ENCODE results near the gene MUTYH. TPM values are rescaled to one million over a fixed set of nuclear protein-coding genes. Genes with fewer than 3 reads are reported as not detected.
"Not testable (repeated sequence)": the region's sequence is repeated elsewhere in the genome, so short reads cannot be mapped to it uniquely, and the experiment has no call there.

Gene MUTYH
- polyA plus RNA-seq, 12 donors = 10.6 to 33.8 (median 15.2) TPM; not detected in 1

DNA sequence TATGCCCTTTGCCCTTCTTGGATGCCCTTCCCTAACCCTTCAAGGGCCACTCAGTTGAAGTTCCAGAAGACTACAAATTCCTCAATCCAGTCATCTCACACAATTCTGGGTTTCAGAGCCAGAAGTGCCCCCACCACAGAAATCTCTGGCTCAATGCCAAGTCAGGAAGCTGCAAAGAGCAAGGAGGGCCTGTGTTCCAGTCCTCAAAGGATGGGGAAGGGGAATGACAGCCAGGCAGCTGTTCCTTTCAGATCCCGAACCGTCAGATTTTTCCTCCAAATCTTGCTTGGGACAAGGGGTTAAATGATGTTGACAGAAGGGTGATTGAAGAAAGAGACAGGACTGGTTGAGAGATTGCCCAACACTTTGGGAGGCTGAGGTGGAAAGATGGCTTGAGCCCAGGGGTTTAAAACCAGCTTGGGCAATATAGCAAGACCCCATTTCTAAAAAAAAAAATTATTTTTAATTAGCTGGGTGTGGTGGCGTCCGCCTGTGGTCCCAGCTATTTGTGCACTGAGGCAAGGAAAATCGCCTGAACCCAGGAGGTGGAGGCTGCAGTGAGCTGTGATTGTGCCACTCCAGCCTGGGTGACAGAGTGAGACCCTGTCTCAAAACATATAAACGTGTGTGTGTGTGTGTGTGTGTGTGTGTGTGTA, 14.3 kb downstream of the MUTYH start:
- no peak for DNase-seq

- DNase-seq = no peak
These were observed 17.7 kb downstream of the MUTYH start for GRCh38 chr1:45322486-45323040.

GRCh38 chr1:45321444-45321843, 18.8 kb downstream of the MUTYH start:
- DNase-seq = no peak

DNA sequence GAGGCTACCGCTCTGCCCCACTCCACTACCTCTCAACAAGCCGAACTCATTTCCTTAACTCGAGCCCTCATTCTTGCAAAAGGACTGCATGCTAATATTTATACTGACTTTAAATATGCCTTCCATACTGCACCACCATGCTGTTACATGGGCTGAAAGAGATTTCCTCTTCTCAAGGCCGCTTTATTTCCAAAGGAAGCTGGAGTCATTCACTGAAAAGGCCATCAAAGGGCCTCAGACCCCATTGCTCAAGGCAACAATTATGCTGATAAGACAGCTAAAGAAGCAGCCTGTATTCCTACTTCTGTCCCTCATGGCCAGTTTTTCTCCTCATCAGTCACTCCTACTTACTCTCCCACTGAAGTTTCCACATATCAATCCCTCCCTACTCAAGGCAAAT, 20.5 kb downstream of the MUTYH start:
- no peak for DNase-seq

DNA sequence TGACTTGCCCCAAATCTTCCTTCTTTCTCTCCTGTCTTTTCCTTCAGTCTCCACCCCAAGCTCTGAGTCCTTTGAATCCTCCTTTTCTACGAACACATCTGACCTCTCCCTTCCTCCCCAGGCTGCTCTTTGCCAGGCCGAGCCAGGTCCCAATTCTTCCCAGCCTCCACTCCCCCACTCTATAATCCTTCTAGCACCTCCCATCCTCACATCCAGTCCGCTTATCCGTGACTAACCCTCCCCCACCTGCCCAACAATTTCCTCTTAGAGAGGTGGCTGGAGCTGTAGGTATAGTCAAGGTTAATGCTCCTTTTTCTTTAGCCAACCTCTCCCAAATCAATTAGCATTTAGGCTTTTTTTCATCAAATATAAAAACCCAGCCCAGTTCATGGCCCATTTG, 23.1 kb downstream of the MUTYH start:
- DNase-seq = no peak

GRCh38 chr1:45314266-45314665, 26.0 kb downstream of the MUTYH start:
- DNase-seq = no peak

DNA sequence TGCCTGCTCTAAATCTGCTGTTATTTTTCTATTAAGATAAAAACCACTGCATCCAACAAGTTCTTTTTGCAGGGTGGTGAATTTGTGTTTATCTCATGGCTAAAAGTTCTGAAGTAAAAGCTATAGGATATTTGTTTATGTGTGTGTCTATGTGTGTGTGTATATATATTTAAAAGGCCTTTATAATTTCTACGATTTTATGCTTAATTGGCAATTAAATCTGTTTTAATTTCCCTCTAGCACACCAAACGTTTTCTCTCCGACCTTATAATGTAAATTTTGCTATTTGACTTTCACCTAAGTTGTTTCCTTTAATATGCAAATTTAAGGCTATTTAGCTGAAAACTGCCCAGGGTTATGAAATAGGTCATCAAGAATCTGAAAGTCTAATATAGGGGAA, 33.3 kb downstream of the MUTYH start:
- no peak for DNase-seq

GRCh38 chr1:45306319-45306718, 33.9 kb downstream of the MUTYH start:
- no peak for DNase-seq

DNA sequence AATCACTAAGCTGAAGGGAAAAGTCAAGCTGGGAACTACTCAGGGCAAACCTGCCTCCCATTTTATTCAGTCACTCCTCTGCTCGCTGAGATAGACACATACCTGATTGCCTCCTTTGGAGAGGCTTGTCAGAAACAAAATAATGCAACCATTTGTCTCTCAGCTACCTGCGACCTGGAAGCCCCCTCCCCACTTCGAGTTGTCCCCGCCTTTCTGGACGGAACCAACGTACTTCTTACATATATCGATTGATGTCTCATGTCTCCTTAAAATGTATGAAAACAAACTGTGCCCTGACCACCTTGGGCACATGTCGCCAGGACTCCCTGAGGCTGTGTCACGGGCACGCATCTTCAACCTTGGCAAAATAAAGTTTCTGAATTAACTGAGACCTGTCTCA, 35.0 kb downstream of the MUTYH start:
- no peak for DNase-seq

- DNase-seq = no peak
These were observed 35.7 kb downstream of the MUTYH start for GRCh38 chr1:45304311-45305081.

GRCh38 chr1:45303520-45304310, 36.5 kb downstream of the MUTYH start:
- peak; percentile 97 for DNase-seq

DNA sequence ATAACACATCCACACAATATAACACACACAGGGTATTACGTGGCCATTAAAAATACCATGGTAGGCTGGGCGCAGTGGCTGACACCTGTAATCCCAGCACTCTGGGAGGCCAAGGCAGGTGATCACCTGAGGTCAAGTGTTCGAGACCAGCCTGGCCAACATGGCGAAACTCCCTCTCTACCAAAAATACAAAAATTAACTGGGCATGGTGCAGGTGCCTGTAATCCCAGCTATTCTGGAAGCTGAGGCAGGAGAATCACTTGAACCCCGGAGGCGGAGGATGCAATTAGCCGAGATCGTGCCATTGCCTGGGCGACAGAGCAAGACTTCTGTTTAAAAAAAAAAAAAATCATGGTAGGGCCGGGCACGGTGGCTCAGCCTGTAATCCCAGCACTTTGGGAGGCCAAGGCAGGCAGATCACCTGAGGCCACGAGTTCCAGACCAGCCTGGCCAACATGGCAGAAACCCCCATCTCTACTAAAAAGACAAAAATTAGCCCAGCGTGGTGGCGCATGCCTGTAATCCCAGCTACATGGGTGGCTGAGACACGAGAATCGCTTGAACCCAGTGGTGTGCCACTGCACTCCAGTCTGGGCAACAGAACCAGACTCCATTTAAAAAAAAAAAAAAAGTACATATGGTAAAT, 37.6 kb downstream of the MUTYH start:
- no peak for DNase-seq

GRCh38 chr1:45300669-45300997, 39.6 kb downstream of the MUTYH start:
- DNase-seq = no peak

GRCh38 chr1:45299981-45300668, 40.1 kb downstream of the MUTYH start:
- DNase-seq = peak; percentile 72

- no peak for DNase-seq
These were observed 40.9 kb downstream of the MUTYH start for GRCh38 chr1:45299296-45299695.

DNA sequence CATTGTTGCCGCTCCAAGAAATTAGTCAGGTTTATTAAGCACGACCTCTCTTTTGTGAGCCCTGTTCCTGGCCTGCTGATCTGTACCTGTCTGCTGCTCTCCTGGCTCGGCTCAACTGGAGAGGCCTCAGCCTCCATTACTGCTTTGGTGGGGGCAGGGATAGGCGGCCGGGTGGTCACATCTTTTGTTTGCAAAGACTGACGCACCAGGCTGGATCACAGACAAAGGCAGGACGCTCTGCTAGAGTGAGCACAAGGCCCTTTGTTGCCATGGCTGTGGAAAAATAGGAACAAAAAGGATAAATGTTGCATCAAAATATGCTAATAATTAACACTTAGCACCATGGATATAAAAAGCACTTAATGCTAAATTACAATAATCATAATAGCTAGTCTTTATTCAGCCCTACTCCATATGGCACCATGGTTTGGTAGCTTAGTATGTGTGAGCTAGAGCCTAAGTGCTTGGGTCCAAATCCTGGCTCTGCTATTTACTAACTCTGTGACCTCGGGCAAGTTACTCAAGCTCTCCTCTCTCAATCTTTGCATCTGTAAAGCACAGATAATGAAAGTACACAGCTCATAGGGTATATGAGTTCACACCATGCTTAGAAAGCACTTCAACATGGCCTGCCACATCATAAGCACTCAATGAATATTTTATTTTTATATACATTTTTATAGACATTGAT, 42.4 kb downstream of the MUTYH start:
- DNase-seq = no peak

DNA sequence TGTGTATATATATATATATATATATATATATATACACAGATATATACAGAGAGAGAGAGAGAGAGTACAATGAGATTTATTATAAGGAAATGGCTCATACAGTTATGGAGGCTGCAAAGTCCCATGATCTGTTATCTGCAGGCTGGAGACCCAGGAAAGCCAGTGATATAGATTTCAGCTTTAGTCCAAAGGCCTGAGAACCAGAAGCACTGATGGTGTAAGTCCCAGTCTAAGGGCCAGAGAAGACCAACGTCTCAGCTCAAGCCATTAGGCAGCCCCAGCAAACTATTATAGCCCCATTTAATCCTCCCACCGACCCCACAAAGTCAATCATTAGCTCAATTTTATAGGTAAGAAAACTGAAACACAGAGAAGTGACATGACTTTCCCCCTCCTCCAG, 48.5 kb downstream of the MUTYH start:
- DNase-seq = no peak

DNA sequence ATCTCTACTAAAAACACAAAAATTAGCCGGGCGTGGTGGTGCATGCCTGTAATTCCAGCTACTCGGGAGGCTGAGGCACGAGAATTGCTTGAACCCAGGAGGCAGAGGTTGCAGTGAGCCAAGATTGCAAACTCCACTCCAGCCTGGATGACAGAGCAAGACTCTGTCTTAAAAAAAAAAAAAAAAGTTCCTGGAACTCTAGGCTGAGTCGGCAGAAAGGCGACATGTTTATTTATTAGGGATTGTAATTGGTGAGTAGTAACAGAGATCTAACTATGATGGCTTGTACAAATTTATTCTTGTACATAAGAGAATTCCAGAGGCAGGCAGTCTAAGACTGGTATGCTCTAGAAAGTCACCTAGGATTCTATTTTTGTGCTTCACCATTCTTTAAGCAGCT, 49.2 kb downstream of the MUTYH start:
- DNase-seq = not testable (repeated sequence)

DNA sequence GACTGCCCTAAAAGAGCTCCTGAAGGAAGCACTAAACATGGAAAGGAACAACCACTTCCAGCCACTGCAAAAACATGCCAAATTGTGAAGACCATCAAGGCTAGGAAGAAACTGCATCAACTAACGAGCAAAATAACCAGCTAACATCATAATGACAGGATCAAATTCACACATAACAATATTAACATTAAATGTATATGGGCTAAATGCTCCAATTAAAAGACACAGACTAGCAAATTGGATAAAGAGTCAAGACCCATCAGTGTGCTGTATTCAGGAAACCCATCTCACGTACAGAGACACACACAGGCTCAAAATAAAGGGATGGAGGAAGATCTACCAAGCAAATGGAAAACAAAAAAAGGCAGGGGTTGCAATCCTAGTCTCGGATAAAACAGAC, 53.7 kb downstream of the MUTYH start:
- DNase-seq = not testable (repeated sequence)

DNA sequence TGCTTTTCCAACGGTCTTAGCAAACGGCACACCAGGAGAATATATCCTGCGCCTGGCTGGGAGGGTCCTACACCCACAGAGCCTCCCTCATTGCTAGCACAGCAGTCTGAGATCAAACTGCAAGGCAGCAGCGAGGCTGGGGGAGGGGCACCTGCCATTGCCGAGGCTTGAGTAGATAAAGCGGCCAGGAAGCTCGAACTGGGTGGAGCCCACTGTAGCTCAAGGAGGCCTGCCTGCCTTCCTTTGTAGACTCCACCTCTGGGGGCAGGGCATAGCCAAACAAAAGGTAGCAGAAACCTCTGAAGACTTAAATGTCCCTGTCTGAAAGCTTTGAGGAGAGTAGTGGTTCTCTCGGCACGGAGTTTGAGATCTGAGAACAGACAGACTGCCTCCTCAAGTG, 55.4 kb downstream of the MUTYH start:
- not testable (repeated sequence) for DNase-seq

- no peak for DNase-seq
These were observed 57.9 kb downstream of the MUTYH start for GRCh38 chr1:45282351-45282750.
